GM21619 (cell line): Measurements from ENCODE around the gene CACNG3.
"Not testable (repeated sequence)": the region's sequence is repeated elsewhere in the genome, so short reads cannot be mapped to it uniquely, and the experiment has no call there.

ENCODE experiments used
- ATAC-seq: cut with Tn5 transposase; IDR thresholded peaks from one replicate; pipeline ENCODE4 v1.9.1; 2021; ENCODE audit not compliant: unreplicated experiment

CACNG3 gene

DNA sequence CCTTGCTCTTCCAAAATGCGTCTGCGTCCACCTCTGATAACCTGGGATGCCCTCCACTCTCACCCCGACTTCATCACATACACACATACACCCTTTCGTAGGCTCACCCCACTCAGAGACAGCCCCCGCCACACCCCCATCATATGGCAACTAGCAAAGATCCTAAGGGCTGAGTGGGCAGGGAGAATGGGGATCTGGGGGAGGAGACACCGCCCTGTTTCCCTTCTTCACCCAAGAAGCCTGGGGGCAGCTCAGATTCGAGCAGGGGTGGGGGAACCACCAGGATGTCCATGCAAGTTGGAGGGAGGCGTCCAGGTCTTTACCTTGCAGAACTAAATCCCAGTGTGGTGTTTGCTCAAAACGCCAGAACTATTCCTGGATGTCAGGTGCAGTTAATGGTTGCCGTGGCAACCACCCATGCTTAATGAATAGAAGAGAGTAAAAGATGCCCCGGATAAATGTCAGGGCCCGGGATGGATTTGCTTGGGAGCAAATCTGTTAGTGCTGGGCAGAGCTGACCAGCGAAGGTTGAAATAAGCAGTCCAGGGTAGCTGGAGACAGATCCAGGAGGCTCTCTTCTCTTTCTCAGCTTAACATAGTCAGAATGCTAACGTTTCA lies 72.8 kb downstream of the CACNG3 start:
- no peak for ATAC-seq

GRCh38 chr16:24332178-24332577 lies 76.0 kb downstream of the CACNG3 start:
- ATAC-seq, result no peak

DNA sequence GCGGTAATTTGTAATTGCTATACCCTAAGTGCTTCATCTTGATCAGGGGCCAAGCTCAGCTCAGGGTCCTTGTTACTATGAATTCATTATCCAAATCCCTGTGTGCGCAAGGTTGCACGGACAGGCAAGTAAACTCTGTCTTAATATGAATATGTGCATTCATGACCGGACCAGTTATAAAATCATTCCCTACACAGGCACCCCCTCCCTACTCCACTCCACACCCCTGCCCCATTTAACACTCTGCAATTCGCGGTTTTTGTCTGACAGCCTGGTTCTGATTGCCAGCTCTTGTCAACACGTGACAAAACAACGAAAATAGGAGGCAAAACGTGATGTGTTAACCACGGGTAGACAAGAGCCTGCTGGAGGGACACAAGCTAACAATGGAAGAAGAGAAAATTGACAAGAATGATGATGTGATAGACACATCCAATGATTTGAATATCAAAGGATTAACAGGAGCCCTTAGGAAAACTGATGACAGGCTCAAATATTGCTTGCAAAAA lies 76.5 kb downstream of the CACNG3 start:
- no peak for ATAC-seq

DNA sequence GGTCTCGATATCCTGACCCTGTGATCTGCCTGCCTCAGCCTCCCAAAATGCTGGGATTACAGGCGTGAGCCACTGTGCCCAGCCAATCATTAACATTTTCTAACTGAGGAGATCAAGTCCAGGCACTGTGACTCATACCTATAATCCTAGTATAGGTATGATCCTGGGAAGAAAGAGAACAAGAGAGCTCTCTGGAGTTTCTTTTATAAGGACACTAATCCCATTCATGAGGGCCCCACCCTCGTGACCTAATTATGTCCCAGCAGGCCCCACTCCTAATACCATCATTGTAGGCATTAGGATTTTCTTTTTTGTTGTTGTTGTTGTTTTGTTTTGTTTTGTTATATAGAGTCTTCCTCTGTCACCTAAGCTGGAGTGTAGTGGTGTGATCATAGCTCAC lies 80.4 kb downstream of the CACNG3 start:
- ATAC-seq, result no peak

DNA sequence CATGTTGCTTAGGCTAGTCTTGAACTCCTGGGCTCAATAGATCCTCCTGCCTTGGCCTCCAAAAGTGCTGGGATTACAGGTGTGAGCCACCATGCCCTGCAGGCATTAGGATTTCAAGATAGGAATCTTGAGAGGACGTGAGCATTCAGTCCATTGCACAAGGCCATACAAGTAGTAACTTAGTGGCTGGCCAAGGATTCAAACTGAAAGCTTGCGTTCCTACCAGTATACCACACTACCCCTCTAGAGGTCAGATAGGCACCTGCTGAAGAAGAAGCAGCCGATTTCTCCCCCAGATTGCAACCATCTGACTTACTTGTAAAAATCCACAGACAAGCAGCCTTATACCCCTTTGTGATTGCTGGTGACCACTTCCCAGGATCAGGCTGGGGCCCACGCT lies 80.9 kb downstream of the CACNG3 start:
- no peak for ATAC-seq

- not testable (repeated sequence) for ATAC-seq
These were observed 87.7 kb downstream of the CACNG3 start for GRCh38 chr16:24343829-24344228.

DNA sequence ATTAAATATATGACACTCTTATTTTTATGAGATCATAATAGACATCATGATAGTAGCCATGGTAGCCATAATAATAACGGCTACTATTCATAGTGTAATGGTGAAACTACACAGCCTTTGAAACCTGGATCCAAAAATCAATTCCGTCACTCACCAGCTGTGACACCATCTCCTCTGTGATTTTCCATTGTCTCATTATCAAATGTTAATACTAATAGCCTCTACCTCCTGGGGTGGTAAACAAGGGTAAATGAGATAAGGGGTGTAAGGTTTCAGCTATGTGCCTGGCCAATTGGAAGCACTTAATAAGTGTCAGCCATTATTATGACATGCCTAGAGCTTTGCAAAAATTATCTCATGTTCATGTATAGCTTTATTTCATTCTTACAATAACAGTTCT lies 88.6 kb downstream of the CACNG3 start:
- no peak for ATAC-seq

- ATAC-seq, result no peak
These were observed 89.6 kb downstream of the CACNG3 start for GRCh38 chr16:24345704-24346103.

DNA sequence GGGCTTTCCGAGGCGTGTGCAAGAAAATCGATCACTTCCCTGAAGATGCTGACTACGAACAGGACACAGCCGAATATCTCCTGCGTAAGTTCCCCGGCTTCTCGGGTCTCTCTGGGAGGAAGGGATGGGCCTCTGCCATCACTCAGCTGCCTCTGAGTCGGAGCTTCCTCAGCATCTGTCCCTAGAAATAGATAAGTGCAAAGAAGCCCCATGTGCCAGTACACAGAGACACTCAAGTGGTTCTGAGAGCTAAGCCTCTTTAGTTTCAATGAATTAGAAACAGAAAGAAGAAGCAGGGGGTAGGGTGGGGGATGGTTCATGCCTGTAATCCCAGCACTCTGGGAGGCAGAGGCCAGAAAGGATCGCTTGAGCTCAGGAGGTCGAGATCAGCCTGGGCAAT lies 90.6 kb downstream of the CACNG3 start:
- no peak for ATAC-seq

DNA sequence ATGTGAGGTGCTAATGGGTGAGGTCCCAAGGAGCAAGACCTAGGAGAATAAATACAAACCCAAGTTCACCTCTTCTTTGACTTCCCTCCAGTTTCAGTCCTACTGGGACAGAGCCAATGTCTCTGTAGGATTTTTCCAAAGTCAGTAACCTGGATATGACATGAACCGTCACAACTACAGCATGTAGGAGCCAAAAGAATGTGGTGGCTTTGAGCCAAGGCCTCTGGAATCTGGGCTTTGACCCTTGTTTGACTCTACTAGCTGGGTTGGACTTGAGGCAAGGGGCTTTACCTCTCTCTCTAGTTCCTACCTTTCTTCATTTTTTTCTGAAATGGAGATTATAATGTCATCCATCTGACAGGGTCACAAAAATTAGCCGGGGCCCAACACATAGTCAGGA lies 91.4 kb downstream of the CACNG3 start:
- ATAC-seq, result no peak

- no peak for ATAC-seq
These were observed 92.6 kb downstream of the CACNG3 start for GRCh38 chr16:24348545-24349290.

- no peak for ATAC-seq
These were observed 93.2 kb downstream of the CACNG3 start for GRCh38 chr16:24349320-24349719.

GRCh38 chr16:24352746-24353145 lies 96.6 kb downstream of the CACNG3 start:
- no peak for ATAC-seq

DNA sequence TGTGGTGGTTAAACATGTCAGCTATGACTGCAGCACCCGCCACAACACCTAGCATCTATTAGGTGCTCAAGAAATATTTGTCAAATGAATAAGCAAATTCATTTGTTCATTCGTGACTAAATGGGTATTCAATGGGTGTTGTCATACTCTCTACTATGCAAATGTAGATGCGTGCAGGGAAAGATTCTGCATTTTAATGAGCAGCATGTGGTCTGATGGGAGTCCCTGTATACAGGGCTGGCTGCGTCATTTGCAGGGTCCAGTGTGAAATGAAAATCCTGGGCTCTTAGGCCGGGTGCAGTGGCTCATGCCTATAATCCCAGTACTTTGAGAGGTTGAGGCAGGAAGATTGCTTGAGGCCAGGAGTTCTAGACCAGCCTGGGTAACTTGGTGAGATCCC lies 97.5 kb downstream of the CACNG3 start:
- no peak for ATAC-seq

DNA sequence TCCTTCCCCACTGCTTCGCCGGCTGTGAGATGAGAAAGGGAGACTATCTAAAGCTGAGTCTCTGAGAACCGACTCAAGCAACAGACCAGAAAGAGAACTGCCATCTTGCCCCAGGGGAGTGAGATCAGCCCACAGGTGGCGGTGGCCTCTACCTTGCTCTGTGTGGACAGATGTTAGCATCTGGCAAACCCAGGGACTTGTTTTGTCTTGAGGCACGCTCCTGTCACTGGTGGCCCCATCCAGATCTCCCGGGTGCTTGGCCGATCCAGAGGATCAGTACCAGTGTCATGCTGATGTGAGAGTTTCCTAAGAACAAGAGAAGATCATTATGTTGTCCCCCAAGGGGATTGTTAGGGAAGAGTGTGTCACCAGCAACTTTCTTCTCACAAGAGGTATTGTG lies 101.4 kb downstream of the CACNG3 start:
- ATAC-seq, result no peak

- ATAC-seq, result no peak
These were observed 102.0 kb downstream of the CACNG3 start for GRCh38 chr16:24358117-24358516.

DNA sequence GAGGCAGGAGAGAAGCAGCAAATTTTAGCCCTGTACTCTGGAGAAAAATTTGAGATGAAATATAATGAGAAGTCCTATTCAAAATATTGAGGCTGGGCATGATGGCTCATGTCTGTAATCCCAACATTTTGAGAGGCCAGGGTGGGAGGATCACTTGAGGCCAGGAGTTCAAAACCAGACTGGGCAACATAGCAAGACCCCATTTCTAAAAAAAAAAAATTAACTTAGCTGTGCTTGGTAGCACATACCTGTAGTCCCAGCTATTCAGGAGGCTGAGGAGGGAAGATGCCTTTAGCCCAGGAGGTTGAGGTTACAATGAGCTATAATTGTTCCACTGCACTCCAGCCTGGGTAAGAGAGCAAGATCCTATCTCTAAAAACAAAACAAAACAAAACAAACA lies 103.4 kb downstream of the CACNG3 start:
- ATAC-seq, result no peak

DNA sequence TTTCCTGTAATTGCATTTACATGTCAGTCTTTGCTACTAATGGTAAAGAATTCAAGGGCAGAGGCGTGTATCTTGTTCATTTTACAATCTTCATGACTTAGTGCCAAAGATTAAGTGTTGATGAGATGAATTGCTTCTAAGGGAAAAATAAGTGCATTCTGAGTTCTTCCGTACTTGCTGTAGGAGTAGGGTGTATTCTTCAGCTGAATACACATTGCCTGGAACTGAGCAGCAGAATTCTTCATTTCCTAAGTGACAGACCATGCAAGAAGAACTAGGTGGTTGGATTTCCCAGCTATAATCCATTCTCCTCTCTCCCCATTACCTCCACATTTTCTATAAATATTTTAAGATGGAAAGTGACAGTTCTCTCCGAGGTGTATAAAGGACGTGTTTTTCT lies 104.8 kb downstream of the CACNG3 start:
- no peak for ATAC-seq

DNA sequence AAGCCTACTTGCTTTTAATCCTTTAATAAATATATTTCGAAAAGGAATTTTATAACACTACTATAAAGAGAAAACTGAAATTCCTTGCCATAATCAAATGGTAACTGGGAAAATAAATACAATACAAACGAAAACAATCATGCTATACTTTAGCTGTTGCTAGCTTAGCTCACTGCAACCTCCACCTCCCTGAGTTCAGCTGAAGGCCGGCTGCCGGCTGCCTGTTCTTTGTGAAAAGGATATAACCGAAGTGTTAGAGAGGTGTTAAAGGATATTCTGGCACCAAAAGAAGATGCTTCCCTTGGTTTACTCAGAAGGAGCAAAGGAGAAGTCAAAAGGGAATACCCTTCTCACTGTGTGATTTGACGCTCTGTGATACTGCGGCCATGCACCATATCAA lies 108.5 kb downstream of the CACNG3 start:
- ATAC-seq, result no peak

GRCh38 chr16:24367186-24367710 lies 111.1 kb downstream of the CACNG3 start:
- ATAC-seq, result no peak

DNA sequence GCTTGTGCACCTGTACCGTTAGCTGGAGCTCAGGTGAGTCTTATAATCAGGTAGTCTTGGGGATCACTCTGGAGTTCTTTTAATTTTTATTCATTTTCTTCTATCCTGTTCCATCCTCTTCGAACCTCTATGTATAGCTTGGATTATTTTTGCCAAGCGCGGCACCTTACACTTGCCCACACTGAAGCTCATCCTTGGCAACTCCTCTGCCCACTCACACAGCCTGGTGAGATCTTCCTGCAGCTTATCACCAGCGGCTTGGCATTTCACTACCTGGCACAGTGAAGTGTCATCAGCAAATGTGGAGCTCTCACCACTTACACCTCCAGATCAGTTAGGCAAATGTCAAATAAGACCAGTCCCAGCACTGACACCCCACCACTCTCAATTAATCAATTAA lies 116.7 kb downstream of the CACNG3 start:
- ATAC-seq, result no peak

DNA sequence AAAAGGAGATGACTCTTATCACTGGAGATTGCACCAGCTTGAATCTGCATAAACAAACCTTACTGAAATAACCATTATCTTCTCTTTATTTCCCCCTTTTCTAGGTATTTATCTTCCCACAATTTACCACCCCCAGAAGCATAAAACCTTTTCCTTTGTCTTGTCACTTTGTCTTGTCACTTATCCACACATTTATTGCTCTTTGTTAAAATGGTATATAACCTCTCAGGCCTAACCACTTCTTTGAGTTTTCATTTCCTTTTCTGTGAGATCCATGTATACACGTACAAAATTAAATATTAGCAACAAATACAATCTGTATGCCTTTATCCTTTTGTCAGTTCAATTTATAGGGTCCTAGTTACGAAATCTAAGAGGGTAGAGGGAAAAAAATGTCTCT lies 122.9 kb downstream of the CACNG3 start:
- no peak for ATAC-seq
